ENCODE results near the gene NKX1-1.

GRCh38 chr4:1364748-1365147 is 41.5 kb downstream of the NKX1-1 start:
- TF ChIP-seq POLR2A (IDR thresholded peaks at IDR 0.05): no peak
- TF ChIP-seq CTCF (IDR thresholded peaks at IDR 0.05): no peak

Measured in esophagus squamous epithelium (tissue), 4 donors.